ENCODE data around the gene CRB1. TPM values are rescaled to one million over a fixed set of nuclear protein-coding genes. Genes with fewer than 3 reads are reported as not detected.

The CRB1 gene
- total RNA-seq, 3 donors from 2014 or later, result 0.51 TPM; not detected in 2

- TF ChIP-seq CTCF (IDR thresholded peaks at IDR 0.05), result no peak
- intact Hi-C loops (cut with DNase I, micrococcal nuclease), result no loop called here
- Histone ChIP-seq H3K9me3 (no peaks in the 10 kb centered on the region), H3K4me3 (no peak overlapping the region), H3K4me1 (ENCODE audit: low read depth) (no peaks in the 10 kb centered on the region), H3K36me3 (ENCODE audit: low read depth) (no peaks in the 10 kb centered on the region)
- ATAC-seq (peak; percentile 25), DNase-seq (peak in 1 of 3 donors; percentile 10)
Measured at GRCh38 chr1:197464044-197464443, 196.0 kb downstream of the CRB1 start.

- no peak for TF ChIP-seq CTCF (IDR thresholded peaks at IDR 0.05)
- H3K4me3 ChIP-seq, result no peak overlapping the region
- ATAC-seq (no peak), DNase-seq (no peak)
- intact Hi-C loops (cut with DNase I, micrococcal nuclease), result no loop called here
- H3K9me3 ChIP-seq, result no peaks in the 10 kb centered on the region
- no peaks in the 10 kb centered on the region for H3K36me3 ChIP-seq (ENCODE audit: low read depth)
- no peaks in the 10 kb centered on the region for H3K4me1 ChIP-seq (ENCODE audit: low read depth)
Measured at GRCh38 chr1:197465528-197466327, 197.7 kb downstream of the CRB1 start.

- no peak overlapping the region for H3K4me3 ChIP-seq
- no peaks in the 10 kb centered on the region for H3K4me1 ChIP-seq (ENCODE audit: low read depth)
- ATAC-seq (no peak), DNase-seq (no peak)
- no peak for TF ChIP-seq CTCF (IDR thresholded peaks at IDR 0.05)
- no peaks in the 10 kb centered on the region for H3K9me3 ChIP-seq
- intact Hi-C loops (cut with DNase I, micrococcal nuclease), result no loop called here
- H3K36me3 ChIP-seq (ENCODE audit: low read depth), result no peaks in the 10 kb centered on the region
Measured at GRCh38 chr1:197466813-197467212, 198.8 kb downstream of the CRB1 start.

GRCh38 chr1:197467881-197468280, 199.8 kb downstream of the CRB1 start:
- H3K9me3 ChIP-seq, result no peaks in the 10 kb centered on the region
- DNase-seq, result no peak
- intact Hi-C loops (cut with DNase I, micrococcal nuclease), result no loop called here
- no peak for TF ChIP-seq CTCF (IDR thresholded peaks at IDR 0.05)
- no peak overlapping the region for H3K4me3 ChIP-seq
- no peaks in the 10 kb centered on the region for H3K4me1 ChIP-seq (ENCODE audit: low read depth)
- H3K36me3 ChIP-seq (ENCODE audit: low read depth), result no peaks in the 10 kb centered on the region
- ATAC-seq, result no peak

GRCh38 chr1:197468543-197469175, 200.6 kb downstream of the CRB1 start:
- Histone ChIP-seq H3K4me3 (no peak overlapping the region), H3K36me3 (ENCODE audit: low read depth) (no peaks in the 10 kb centered on the region), H3K9me3 (no peaks in the 10 kb centered on the region), H3K4me1 (ENCODE audit: low read depth) (no peaks in the 10 kb centered on the region)
- intact Hi-C loops (cut with DNase I, micrococcal nuclease), result no loop called here
- no peak for TF ChIP-seq CTCF (IDR thresholded peaks at IDR 0.05)
- DNase-seq (no peak), ATAC-seq (no peak)

Measured in mucosa of descending colon (tissue), 3 donors.